GM12801 (cell line): ENCODE measurements around the gene TTC3.

ENCODE experiments used
- TF ChIP-seq, protein P1 (sequence below): IDR thresholded peaks from one replicate; pipeline ENCODE4 v1.5.1; 2011; ENCODE audit warnings: control low read depth; ENCODE audit not compliant: insufficient read length; ENCODE audit errors: extremely low read depth

Gene TTC3

DNA sequence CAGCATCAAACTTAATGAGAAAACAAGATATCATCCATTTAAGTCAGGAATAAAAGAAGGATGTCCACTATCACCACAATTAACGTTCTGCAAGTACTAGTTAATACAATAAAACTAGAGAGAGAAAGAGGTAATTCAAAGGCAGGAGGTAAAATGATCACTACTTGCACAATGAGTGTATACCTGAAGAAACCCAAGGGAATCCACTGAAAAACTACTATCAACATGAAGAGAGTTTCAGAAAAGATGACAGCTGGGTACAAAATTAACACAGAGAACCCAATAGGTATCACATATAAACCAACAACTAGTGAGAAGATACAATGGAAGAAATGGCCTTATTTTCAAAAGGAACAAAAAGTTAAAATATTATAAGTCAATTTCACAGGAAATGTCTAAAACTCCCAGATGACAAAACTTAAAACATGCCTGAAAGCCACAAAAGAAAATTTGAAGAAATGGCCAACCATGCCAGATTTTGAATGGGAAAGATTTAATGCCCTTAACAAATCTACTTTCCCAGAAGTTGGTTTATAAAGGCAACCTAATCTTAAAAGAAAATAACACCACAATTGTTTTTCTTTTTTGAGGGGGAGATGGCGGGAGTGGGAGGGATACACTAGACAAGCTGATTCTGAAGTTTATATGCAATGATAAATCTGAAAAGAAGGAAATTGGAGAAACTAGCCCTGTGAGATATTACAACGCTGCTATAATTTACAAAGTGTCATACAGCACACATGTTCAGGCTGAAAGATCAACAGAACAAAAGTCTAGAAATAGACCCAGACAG is 176.3 kb downstream of the TTC3 start:
- TF ChIP-seq, protein P1, sequence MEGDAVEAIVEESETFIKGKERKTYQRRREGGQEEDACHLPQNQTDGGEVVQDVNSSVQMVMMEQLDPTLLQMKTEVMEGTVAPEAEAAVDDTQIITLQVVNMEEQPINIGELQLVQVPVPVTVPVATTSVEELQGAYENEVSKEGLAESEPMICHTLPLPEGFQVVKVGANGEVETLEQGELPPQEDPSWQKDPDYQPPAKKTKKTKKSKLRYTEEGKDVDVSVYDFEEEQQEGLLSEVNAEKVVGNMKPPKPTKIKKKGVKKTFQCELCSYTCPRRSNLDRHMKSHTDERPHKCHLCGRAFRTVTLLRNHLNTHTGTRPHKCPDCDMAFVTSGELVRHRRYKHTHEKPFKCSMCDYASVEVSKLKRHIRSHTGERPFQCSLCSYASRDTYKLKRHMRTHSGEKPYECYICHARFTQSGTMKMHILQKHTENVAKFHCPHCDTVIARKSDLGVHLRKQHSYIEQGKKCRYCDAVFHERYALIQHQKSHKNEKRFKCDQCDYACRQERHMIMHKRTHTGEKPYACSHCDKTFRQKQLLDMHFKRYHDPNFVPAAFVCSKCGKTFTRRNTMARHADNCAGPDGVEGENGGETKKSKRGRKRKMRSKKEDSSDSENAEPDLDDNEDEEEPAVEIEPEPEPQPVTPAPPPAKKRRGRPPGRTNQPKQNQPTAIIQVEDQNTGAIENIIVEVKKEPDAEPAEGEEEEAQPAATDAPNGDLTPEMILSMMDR: no peak

DNA sequence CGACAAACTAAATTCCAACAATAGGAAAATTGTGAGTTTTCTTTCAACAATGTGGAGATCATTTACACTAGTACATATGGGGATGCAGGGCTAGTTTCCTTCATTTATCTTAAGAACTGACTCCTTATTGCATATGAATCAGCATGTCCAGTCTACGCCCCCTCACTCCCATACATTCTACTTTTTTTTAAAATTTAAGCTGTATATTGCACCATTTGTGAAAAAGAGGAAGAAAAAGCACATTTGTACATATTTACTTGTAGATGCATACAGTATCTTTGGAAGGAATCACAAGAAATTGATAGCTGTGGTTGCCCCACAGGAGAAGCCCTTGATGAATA is 178.2 kb downstream of the TTC3 start:
- TF ChIP-seq, protein P1: no peak
